HG03045 (cell line): ENCODE data around the gene PHF21A.
A peak's percentile ranks its signal among the peaks of the same experiment; 100 is the strongest.

Experiments
- ATAC-seq: cut with Tn5 transposase; IDR thresholded peaks from one replicate; pipeline ENCODE4 v1.9.1; 2021; ENCODE audit warnings: mild to moderate bottlenecking, moderate library complexity; ENCODE audit not compliant: unreplicated experiment

Gene PHF21A

DNA sequence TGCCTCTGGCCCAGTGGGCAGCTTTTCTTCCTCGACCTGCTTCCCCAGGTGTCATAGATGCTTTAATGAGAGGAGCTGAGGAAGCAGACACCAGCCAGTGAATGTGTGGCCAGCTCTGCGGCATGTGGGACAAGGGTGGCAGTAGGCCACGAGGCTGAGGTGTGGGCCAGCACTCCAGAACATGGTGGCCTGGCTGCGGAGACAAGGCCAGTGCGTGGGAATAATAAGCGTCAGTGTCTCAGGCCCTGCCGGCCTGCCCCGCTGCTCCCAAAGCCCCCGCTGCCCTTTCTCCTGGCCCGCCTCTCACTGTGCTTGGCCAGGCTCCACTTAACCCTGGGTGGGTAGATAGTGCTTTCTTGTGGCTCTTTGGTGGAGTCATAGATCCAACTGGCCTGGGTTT is 233.7 kb downstream of the PHF21A start:
- no peak for ATAC-seq

DNA sequence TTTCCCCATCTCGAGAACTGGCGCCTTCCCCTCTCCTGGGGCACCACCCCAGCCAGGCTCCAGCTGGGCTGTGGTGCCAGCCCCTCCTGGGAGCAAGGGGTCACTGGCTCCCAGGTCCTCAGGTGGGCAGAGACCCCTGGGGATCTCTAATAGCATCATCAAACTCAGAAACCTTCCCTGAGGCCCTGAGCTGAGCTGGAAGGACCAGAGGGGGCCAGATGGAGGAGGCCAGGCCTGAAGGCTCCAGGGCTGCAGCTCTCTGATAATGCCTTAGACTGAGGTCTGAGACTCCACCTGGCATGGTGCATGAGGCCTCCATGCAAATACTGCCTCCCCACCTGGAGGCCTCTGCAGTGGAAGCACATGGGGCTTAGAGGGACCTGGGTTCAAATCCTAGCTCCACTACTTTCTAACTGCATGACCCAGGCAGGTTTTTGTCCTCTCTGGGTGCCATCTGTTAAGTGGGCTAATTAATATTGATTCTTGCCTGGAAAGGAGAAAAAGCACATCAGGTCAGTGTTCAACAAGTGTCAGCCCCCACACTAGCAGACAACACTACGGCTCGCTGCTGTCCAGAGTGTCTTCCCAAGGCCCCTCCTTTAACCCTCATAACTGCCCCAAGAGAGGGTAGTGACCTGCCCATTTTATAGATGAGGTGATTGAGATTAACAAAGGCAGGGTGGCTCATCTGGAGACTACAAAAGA is 234.3 kb downstream of the PHF21A start:
- no peak for ATAC-seq

DNA sequence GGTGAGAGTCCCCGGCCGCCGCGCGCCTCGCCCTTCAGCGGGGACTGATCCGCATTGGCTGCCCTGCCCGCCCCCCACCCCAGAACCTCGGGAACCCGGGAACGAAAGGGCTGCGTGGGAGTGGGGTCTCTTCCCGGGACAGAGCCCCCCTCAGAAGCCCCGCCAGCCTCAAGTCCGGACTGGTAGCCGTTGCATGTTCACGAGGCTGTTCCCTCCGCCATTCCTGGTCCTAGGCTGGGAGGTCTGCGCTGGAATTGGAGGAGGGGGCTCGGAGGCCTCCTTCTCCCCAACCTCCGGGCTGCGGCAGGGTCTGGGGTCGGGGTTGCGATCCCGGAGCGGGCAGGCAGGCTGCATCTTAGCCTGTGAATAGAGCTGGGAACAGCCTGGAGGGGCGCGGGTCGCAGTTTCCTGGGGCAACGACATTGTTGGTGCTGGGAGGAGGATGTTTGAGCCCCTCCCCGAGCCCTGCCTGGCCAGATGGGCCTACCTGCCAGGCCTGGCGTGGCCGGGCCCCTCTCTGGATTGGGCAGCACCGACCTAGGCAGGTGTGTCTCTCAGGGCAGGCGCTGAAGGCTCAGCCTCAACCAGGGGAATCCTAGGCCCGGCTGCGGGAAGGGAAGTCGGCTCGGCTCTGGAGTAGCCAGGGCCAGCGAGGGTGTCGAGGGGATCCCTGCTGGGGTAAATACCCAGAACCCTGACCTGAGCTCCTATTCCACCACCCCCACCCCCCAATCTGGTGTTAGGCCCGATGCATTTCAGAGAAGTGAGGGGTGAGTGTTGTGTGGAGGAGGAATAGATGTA is 235.1 kb downstream of the PHF21A start:
- ATAC-seq = no peak

DNA sequence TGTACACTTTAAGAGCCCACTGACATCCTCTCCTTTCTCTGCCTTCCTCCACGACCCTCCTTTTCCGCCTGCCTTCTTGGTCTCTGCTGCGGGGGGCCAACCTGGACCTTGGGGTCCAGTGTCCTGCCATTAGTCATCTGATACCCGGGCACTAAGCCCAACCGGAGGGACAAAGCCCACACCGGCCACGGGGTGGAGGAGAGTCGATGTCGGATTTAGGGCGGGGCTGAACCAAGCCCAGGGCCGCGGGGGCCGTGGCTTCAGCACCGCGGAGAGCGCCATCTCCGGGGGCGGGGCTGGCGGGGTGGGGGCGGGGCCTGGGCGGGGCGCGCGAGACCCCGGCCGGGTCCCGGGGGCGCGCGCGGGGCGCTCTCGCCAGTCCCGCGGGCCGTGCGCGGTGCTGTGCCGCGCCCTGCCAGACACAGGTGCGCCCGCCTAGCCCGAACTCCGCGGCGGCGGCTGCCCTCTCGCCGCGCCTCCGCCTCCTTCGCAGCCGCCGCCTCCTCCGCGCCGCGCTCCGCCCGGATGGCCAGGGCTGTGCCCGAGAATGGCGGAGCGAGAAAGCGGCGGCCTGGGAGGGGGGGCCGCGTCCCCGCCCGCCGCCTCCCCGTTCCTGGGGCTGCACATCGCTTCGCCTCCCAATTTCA is 235.9 kb downstream of the PHF21A start, which contains the start of gene MAPK8IP1:
TSS of gene MAPK8IP1 (plus strand) at position 378 of the 647 bp plus-strand sequence. CDS start at position 548, 170 bp downstream.
- peak; percentile 46 for ATAC-seq

DNA sequence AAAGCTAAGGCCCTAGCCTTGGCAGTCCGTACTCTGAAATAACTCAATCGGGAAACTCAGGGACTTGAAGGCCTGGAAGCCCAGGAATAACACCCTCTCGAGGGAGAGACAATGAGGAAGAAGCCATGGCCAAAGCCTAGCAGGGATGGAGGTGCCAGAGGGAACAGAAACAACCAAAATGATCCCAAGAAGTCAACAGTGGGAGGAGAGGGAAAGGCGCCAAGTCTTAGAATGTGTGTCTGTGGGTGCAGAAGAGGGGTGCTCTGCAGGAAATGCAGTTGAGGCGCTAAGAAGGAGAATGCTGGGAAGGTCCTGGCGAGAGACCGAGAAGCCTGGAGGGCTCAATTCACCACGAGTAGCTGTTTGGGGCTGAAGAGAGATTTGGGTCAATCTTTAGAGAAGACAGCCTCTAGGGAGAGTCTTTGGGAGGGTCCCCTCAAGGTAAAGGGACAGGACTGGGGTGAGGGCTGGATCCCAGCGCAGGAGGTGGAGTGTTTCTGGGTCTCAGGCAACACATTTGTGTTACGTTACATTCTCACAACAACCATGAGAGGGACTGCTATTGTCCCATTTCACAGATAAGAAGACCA is 236.6 kb downstream of the PHF21A start:
- ATAC-seq = no peak
